Measurements from ENCODE around the gene BTN2A1. TPM values are rescaled to one million over a fixed set of nuclear protein-coding genes. Genes with fewer than 3 reads are reported as not detected.

BTN2A1 gene
- total and polyA plus RNA-seq, 9 of the 15 experiments (the other 6 are each of a cell fraction or from before 2014, with no cell fraction given), result 6.7 to 22.1 (median 16.4) TPM

GRCh38 chr6:26439151-26440125, 18.3 kb upstream of the BTN2A1 start:
- Histone ChIP-seq H3K9me1 (ENCODE audit: control insufficient read depth, insufficient read depth, low read length) (no peaks in the 10 kb centered on the region), H4K20me1 (replicated peaks; ENCODE audit: control insufficient read depth, insufficient read depth, low read length) (no peaks in the 10 kb centered on the region), H3K9me3 (replicated peaks; ENCODE audit: control insufficient read depth, insufficient read depth, low read depth, low read length) (no peaks in the 10 kb centered on the region), H3K9ac (ENCODE audit: insufficient read depth in 1 of 2, low read depth in 2 of 2, low read length in 2 of 2) (peak overlapping the region in 1 of 2 experiments; percentile 28; a peak in 2 of 4 replicates), H3K27ac (ENCODE audit: extremely low read depth, low read depth, low read length) (peak overlapping the region; percentile 42; the same call in 2 of the 3 replicates), H3K36me3 (ENCODE audit: control insufficient read depth, insufficient read depth, low read length) (no peaks in the 10 kb centered on the region), H3K4me3 (peak overlapping the region; percentile 22; the same call in 1 of the 2 replicates), H2AFZ (ENCODE audit: low read depth, low read length) (peak overlapping the region; percentile 88), H3K27me3 (ENCODE audit: control insufficient read depth in 2 of 2, insufficient read depth in 2 of 2, low read length in 2 of 2) (no peaks in the 10 kb centered on the region), H3K4me2 (ENCODE audit: insufficient read depth, low read length) (peak overlapping the region; percentile 64), H3K79me2 (ENCODE audit: control insufficient read depth, insufficient read depth, low read length) (no peaks in the 10 kb centered on the region), H3K4me1 (replicated peaks in 1 of 2; ENCODE audit: control insufficient read depth in 2 of 2, insufficient read depth in 2 of 2, low read length in 2 of 2) (peaks cover 5 to 34% of the 10 kb centered on the region in 2 experiments; a peak in 3 of 5 replicates)
- 29% methylated on average over 7 of the region's 7 CpGs for WGBS (ENCODE audit: insufficient coverage, low coverage, missing lambda C conversion rate)
- POLR2A ChIA-PET, result interaction anchor here (0.7 to 1.4 kb wide), 3 partner anchors 8 to 232 kb away, joined by 3 read pairs; no protein-coding TSS in a partner anchor
- CTCF ChIA-PET (ENCODE audit: low intra/inter-chr PET ratio), result no interaction called here
- no TSS peak for BruUV-seq (replicated peaks)
- DNase-seq (ENCODE audit: extremely low read depth in 1 of 4, low spot score in 3 of 4), result no peak
- ATAC-seq, result peak; percentile 25
- intact Hi-C loops (cut with micrococcal nuclease), result no loop called here
- in situ Hi-C loops (cut with MboI), result no loop called here
- no peak for FAIRE-seq
- TF ChIP-seq ZNF778 (CRISPR knock-in tag; IDR thresholded peaks at IDR 0.05), result no peak
- 0 out of 2 replicates have a peak, but pooled peaks have one; percentile 46 for TF ChIP-seq ZNF592 (IDR thresholded peaks at IDR 0.05)
- TF ChIP-seq ZNF175 (CRISPR knock-in tag; IDR thresholded peaks at IDR 0.05; ENCODE audit: low read depth), result peak; percentile 73
- TF ChIP-seq GTF2A2 (tag; IDR thresholded peaks at IDR 0.05), result 0 out of 2 replicates have a peak, but pooled peaks have one; percentile 60
- no peak for TF ChIP-seq NR4A1 (CRISPR knock-in tag; IDR thresholded peaks at IDR 0.05)
- 0 out of 2 replicates have a peak, but pooled peaks have one; percentile 43 for TF ChIP-seq NR4A1 (tag; IDR thresholded peaks at IDR 0.05)
- no peak for TF ChIP-seq CAMTA2 (CRISPR knock-in tag; conservative IDR thresholded peaks at IDR 0.05)
